Measurements from ENCODE around the gene MYOZ1.
"Not testable (repeated sequence)": the region's sequence is repeated elsewhere in the genome, so short reads cannot be mapped to it uniquely, and the experiment has no call there.

Gene MYOZ1, protein sequence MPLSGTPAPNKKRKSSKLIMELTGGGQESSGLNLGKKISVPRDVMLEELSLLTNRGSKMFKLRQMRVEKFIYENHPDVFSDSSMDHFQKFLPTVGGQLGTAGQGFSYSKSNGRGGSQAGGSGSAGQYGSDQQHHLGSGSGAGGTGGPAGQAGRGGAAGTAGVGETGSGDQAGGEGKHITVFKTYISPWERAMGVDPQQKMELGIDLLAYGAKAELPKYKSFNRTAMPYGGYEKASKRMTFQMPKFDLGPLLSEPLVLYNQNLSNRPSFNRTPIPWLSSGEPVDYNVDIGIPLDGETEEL

DNA sequence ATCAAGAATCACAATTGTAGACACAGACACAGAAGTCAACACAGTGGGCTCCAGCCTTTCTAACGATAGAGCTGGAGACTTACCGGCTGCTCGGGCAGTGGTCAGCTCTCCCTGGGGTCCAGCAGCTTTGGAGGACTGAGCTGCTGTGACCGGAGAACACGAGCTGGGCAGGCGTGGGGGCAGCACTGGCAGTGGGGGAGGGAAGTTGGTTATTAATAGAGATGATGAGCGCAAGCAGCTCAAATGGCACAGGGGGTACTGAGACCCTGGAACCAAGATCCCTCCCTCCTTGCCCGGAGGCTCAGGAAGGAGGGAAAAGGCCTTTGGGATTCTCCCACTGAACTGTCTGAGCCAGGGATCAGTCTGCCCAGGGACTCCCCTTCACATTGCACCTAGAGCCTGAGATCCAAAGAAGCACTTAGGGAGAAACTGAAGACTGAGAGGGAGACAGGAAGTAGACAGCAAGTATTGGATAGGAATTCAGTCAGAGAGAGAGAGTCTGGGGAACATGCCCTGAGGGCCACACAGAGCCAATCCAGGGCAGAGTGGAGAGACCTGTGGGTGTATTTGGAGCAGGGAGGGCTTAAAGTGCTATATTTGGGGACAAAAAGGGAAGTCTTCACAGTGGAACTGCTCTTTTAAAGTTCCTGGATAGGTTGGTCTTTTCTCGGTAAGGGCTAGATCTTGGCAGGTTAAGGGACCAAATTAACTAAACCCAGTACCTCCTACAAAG is at the start of gene MYOZ1:
MYOZ1 (minus strand) TSS at position 147 of the 733 bp plus-strand sequence. CDS start 1,457 bp downstream, outside the sequence.
- DNase-seq, result no peak

- DNase-seq, result not testable (repeated sequence)
These were observed 49.5 kb upstream of the MYOZ1 start for GRCh38 chr10:73690755-73691154.

DNA sequence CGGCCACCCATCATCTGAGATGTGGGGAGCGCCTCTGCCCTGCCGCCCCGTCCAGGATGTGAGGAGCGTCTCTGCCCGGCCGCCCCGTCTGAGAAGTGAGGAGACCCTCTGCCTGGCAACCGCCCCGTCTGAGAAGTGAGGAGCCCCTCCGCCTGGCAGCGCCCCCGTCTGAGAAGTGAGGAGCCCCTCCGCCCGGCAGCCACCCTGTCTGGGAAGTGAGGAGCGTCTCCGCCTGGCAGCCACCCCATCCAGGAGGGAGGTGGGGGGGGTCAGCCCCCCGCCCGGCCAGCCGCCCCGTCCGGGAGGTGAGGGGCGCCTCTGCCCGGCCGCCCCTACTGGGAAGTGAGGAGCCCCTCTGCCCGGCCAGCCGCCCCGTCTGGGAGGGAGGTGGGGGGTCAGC is 48.3 kb upstream of the MYOZ1 start:
- DNase-seq, result not testable (repeated sequence)

- DNase-seq, result not testable (repeated sequence)
These were observed 46.4 kb upstream of the MYOZ1 start for GRCh38 chr10:73687641-73688040.

- DNase-seq, result not testable (repeated sequence)
These were observed 33.3 kb upstream of the MYOZ1 start for GRCh38 chr10:73674546-73674945.

GRCh38 chr10:73668378-73668777 is 27.1 kb upstream of the MYOZ1 start:
- DNase-seq, result not testable (repeated sequence)

GRCh38 chr10:73666153-73666809 is 25.0 kb upstream of the MYOZ1 start:
- DNase-seq, result not testable (repeated sequence)

- not testable (repeated sequence) for DNase-seq
These were observed 24.3 kb upstream of the MYOZ1 start for GRCh38 chr10:73665581-73665980.

- not testable (repeated sequence) for DNase-seq
These were observed 23.1 kb upstream of the MYOZ1 start for GRCh38 chr10:73664156-73665040.

DNA sequence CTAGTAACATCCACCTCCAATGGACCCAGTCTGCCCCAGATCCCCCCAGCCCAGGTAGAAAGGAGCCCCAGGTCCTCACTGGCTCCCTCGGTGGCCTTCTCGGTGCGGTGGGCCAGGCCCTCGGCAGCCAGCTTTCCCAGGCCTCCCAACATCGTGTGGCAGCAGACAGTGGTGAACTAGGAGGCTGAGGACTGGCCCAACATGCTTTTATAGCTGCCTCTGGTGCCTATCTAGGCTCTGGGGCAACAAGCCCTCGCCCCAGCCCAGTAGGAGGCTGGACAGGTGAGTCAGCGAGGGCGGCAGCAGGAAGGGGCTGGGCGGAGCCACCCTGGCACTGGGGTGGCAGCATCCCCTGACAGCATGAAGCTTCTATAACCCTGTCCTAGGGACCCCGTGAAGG is 22.3 kb upstream of the MYOZ1 start:
- DNase-seq, result not testable (repeated sequence)

GRCh38 chr10:73662705-73663104 is 21.4 kb upstream of the MYOZ1 start:
- not testable (repeated sequence) for DNase-seq

GRCh38 chr10:73655990-73656298 is 14.7 kb upstream of the MYOZ1 start, which contains the start of gene SYNPO2L:
SYNPO2L (minus strand) TSS chr10:73656029; CDS start chr10:73655922, 107 bp downstream.
- no peak for DNase-seq

- DNase-seq, result no peak
These were observed 14.1 kb upstream of the MYOZ1 start for GRCh38 chr10:73655257-73655989.

DNA sequence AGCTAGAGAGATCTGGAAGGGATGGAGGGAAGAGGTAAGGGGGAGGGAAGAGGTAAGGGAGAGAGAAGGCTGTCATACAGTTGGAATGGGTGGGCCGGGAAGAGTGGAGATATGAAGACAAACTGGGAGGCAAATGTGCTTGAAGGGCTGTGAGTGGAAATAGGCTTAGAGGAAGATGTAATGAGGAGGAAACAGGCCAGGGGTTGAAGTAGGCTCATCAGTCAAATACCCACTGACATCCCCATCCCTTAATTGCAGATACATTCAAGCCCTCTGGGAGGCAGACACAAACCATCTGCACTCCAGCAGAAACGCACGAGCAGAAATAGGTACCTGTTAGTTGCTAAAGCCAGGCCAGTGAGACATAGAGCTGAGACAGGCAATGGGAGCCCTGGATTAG is 12.4 kb upstream of the MYOZ1 start:
- DNase-seq, result no peak

- DNase-seq, result no peak
These were observed 11.9 kb upstream of the MYOZ1 start for GRCh38 chr10:73653195-73653594.

GRCh38 chr10:73650537-73651331 is 9.5 kb upstream of the MYOZ1 start:
- DNase-seq, result no peak

DNA sequence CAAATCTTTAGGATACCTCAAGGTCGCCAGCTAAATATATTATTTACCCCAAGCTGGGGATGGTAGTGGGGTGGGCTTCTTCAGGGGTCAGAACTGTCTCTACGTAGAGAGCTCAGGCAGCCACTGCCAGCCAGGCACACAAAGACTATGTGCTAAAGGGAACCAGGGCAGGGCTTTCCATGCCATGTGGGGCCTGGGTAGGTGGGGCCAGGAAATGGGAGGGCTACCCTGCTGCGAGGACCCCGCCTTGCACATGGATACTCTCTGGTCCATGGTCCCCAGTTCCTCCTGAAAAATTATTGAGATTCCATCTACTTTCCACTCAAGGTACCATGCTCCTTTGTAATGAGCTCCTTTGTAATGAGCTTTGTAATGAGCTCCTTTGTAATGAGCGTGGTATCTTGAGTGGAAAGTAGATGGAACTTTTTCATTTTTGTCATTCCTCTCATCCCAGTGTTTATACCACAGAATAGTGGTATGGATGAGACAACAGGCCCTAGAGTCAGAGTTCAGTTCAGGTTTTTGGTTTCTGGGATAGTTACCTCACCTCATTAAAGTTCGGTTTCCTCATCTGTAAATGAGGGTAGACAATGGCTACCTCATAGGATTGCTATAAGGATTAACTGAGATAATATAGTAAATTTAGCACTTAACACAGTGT is 8.7 kb upstream of the MYOZ1 start:
- DNase-seq, result no peak

DNA sequence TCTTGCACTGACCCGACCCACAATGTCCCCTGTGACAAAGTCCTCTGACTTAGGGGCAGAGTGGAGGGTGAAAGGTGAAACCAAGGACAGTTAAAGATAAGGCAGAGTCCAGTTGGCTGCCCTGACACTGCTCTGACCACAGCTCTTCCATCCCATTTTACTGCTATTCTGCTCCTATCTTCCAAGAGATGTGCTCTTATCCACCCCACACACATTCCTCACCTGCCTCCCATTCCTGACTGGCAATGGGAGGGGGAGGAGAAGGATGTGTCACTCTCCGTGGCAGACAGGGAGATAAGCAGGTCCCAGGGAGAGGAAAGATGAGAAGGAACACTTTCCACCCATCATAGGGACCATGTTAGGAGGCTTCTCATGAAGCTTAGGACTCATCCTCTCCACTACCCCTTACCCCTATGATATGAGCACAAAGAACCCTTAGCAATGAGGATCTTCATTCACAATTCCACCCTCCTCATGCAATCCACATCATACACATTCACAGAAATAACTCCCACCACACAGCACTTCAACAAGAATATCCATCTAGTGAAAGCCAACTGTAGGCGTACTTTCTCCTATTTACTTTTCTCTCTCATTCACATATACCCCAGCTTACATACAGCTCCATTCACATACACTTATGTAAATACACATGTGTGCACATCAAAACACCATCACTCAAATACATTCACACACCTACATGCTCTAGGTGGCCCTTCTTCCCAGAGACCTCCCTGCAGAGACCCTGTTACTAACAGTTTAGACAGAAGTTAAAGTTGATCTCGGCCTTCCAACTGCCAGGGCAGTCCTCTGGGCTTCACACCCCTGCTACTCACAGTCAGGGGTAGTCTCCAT is 7.9 kb upstream of the MYOZ1 start:
- DNase-seq, result no peak

GRCh38 chr10:73647875-73648651 is 6.8 kb upstream of the MYOZ1 start:
- DNase-seq, result no peak

Data from NCI-H1436 (cell line).